Stimulated activated CD4-positive, alpha-beta T cell treated with anti-CD3 and anti-CD28 coated beads, Interleukin-4, amount 100 ng/mL, for 48 hours (primary cell): Measurements from ENCODE around the gene ACE.
A peak's percentile ranks its signal among the peaks of the same experiment; 100 is the strongest.

ENCODE experiments used
- DNase-seq, 2 donors: peaks; one replicate each; pipeline ENCODE4 v3.0.0-alpha.2; 2020; ENCODE audit warnings: low read depth in 2 of 2

Gene ACE

DNA sequence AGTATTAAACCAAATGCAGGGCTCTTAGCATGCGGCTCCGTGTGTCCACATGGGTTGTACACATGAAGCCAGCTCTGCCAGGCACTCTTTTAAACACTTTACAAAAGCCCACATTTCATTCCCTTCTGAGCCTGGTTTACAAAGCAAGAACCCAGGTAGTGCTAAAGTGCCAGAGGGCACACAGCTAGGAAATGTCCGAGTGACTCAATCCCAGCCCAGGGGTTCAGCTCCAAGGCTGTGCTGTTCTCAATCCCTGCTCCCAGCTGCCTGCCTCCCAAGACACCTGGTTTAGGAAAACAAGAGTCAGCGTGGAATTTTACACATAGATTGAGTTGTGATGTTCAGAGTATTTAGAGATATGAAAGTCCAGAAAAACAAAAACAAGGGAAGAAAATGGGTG is 60.1 kb downstream of the ACE start:
- no peak for DNase-seq

- peak in 1 of 2 donors; percentile 12 for DNase-seq
Measured at GRCh38 chr17:63537991-63538692, 61.3 kb downstream of the ACE start.

DNA sequence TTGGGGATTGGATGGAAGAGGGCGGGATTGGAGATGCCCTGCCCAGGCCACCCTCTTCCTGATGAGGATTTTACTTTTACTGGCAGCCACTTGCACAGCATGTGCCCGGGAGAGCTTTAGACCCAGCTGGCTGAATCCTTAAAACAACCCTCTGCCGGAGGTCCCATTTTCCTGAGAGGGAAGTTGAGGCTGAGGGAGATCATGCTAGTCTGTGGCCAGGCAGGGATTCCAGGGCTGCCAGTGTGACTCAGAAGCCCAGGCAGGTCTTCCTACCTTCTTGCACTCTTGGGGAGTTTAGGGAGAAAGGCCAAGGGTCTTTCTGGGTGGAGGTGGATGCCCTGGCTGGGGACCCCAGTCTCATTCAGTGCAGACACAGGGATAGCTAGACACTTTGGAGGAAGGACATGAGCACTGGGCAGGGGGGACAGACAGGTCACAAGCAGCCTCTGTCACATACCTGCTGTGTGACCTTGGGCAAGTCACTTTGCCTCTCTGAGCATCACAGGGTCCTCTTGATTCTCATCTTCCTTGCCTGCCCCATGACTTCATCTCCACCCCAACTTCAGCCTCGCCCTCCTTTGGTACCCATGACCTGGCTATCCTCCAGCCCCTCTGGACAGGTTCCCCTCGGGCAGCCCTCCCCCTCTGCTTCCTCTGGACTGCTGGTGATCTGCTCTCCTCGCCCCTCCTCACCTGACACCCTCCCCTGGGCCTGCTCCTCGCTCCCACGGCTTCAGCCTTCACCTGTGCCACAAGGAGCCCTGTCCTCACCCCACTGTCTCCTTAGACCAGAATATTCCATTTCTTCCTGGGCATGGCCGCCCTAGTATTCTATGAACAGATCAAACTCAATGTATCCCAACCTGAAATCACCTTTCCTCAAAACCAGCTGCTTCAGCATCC is 62.1 kb downstream of the ACE start:
- no peak for DNase-seq

- no peak for DNase-seq
Measured at GRCh38 chr17:63540590-63540989, 63.7 kb downstream of the ACE start.

DNA sequence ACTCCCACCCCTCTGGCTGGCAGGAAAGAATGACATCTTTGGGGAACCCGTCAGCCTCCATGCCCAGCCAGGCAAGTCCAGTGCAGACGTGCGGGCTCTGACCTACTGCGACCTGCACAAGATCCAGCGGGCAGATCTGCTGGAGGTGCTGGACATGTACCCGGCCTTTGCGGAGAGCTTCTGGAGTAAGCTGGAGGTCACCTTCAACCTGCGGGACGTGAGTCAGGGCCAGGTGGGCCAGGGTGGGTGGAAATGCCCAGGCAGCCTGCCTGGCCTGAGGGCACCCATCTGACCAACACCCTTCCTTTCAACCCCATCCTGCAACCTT is 65.3 kb downstream of the ACE start:
- no peak for DNase-seq

DNA sequence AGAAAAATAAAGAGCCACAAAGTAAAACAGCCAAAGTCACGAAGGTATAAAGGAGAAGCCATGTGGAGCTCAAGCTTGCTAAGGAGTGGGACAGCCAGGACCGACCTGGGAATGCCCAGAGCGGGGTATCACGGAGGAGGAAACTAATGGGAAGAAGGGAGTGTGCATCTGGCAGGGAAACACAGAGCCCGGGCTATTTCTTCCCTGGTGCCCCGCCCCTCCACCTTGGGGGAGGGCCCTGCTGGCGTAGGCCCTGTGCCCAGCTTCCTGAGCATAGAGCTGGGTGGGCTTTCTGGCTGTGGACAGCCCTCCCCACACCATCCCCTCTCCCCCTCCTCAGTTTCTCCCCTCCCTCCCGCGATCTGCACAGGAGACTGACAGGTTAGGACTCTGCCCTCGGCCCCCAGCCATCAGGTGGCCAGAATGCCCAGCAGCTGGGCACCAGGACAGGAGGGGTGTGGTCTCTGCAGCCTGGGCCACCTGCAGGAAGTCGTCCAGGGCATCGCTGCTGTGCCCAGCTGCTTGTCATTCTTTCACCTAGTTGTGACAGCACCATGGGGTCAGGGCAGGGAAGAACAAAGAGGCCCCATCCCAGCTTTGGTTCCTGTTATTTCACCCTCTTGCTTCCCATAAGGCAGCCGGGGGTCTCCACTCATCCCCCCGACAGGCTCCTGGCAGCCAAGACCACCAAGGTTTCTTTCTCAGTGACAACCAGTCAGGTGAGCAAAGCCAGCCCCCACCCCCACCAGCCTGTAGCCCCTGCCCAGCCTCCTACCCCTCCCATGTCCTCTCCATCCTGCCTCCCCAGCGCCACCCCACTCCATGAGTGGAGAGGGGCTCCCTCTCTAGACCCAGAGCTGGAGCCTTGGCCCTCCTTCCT is 66.3 kb downstream of the ACE start:
- DNase-seq: no peak

DNA sequence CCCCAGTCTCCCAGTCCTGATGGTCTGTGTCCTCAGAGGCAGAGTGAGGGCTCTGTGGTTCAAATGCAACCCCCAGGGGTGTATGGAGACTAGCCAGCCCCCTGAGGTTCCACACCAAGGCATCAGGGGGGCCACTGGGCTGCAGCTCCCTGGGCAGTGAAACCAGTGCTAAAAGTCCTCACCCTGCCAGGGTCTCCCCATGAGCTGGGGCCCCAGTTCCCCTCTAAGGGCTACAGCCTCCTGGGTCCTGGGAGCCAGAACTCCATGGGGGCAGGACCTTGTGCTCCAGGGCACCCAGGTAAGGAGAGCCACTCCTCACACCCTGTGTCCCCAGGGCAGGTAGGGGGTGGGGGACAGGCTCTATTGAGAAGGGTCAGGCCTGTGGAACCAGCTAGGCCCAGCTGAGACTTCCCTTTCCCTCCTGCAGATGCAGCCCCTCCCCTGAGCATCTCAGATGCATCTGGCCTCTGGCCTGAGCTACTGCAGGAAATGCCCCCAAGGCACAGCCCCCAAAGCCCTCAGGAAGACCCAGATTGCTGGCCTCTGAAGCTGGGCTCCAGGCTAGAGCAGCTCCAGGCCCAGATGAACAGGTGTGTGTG is 67.1 kb downstream of the ACE start:
- DNase-seq: no peak

- DNase-seq: no peak
Measured at GRCh38 chr17:63544467-63545301, 67.8 kb downstream of the ACE start.

DNA sequence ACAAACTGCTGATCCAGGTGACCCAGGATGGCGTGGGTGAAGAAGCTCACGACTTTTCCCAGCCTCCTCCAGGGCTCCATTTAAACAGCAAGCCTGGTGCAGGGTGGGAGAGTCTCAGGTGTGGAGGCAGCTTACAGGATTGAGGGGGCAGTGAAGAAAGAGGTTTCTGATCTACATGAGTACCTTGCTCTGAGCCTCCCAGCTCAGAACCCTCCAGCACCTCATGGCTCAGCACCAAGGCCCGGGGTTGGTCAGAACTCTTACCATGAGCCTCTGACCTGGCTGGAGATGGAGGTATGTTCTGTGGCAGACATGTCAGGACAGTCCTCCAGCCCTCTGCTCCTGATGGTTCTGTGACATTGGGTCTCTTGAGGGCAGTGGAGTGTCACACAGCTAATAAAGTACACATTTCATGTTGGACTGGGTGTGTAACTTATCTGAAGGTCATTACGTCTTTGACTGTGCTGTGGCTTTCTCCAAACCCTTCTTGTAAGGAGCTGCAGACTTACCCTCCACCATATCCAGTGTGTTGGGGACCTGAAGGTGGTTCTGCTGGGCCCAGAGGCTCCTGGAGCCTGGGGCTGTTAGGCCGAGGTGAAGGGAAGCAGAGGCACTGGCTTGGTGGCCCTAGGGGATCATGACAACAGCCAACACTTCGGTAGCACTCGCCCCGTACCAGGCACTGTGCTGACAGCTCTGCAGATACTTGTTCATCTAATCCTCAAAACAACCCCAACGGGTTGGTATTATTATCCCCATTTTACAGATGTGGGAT is 69.6 kb downstream of the ACE start:
- DNase-seq: no peak

GRCh38 chr17:63547083-63547523 is 70.2 kb downstream of the ACE start:
- no peak for DNase-seq
